Measurements from ENCODE around the gene FEZF2.

Gene FEZF2

GRCh38 chr3:62361824-62362223, 11.5 kb downstream of the FEZF2 start:
- Histone ChIP-seq H3K36me3 (ENCODE audit: insufficient read depth, low read length) (no peaks in the 10 kb centered on the region), H3K4me1 (ENCODE audit: insufficient read depth, low read length, severe bottlenecking) (no peaks in the 10 kb centered on the region), H3K9me2 (ENCODE audit: low read depth, low read length) (no peaks in the 10 kb centered on the region), H3K4me2 (ENCODE audit: low read length) (no peak overlapping the region), H3K4me3 (ENCODE audit: low read depth, low read length, poor library complexity, severe bottlenecking) (no peak overlapping the region), H3K27me3 (ENCODE audit: insufficient read depth, low read length) (no peaks in the 10 kb centered on the region), H3K9me3 (ENCODE audit: low read length) (no peaks in the 10 kb centered on the region), H3K27ac (ENCODE audit: low read depth, low read length, poor library complexity, severe bottlenecking) (no peak overlapping the region), H3K79me2 (ENCODE audit: insufficient read depth, low read length) (no peaks in the 10 kb centered on the region), H2AFZ (ENCODE audit: low read length) (no peak overlapping the region), H3F3A (ENCODE audit: insufficient read depth, low read length) (no peaks in the 10 kb centered on the region), H3K9ac (ENCODE audit: low read length) (no peak overlapping the region), H4K20me1 (ENCODE audit: insufficient read depth, low read length) (no peaks in the 10 kb centered on the region)
- TF ChIP-seq EZH2 (IDR thresholded peaks at IDR 0.05; ENCODE audit: borderline replicate concordance, low read length), result no peak
- TF ChIP-seq CTCF (IDR thresholded peaks at IDR 0.05; ENCODE audit: low read length), result no peak

- H4K20me1 ChIP-seq (ENCODE audit: insufficient read depth, low read length), result no peaks in the 10 kb centered on the region
- H2AFZ ChIP-seq (ENCODE audit: low read length), result no peak overlapping the region
- no peaks in the 10 kb centered on the region for H3K4me1 ChIP-seq (ENCODE audit: insufficient read depth, low read length, severe bottlenecking)
- H3K4me3 ChIP-seq (ENCODE audit: low read depth, low read length, poor library complexity, severe bottlenecking), result no peak overlapping the region
- no peak overlapping the region for H3K27ac ChIP-seq (ENCODE audit: low read depth, low read length, poor library complexity, severe bottlenecking)
- no peaks in the 10 kb centered on the region for H3F3A ChIP-seq (ENCODE audit: insufficient read depth, low read length)
- no peaks in the 10 kb centered on the region for H3K27me3 ChIP-seq (ENCODE audit: insufficient read depth, low read length)
- no peak overlapping the region for H3K9ac ChIP-seq (ENCODE audit: low read length)
- no peaks in the 10 kb centered on the region for H3K79me2 ChIP-seq (ENCODE audit: insufficient read depth, low read length)
- H3K9me3 ChIP-seq (ENCODE audit: low read length), result no peaks in the 10 kb centered on the region
- no peaks in the 10 kb centered on the region for H3K9me2 ChIP-seq (ENCODE audit: low read depth, low read length)
- H3K36me3 ChIP-seq (ENCODE audit: insufficient read depth, low read length), result no peaks in the 10 kb centered on the region
- no peak for TF ChIP-seq CTCF (IDR thresholded peaks at IDR 0.05; ENCODE audit: low read length)
- H3K4me2 ChIP-seq (ENCODE audit: low read length), result no peak overlapping the region
These were observed 12.1 kb downstream of the FEZF2 start for GRCh38 chr3:62361261-62361660.

GRCh38 chr3:62359531-62359930, 13.8 kb downstream of the FEZF2 start:
- Histone ChIP-seq H3K27me3 (ENCODE audit: insufficient read depth, low read length) (no peaks in the 10 kb centered on the region), H3K79me2 (ENCODE audit: insufficient read depth, low read length) (no peaks in the 10 kb centered on the region), H4K20me1 (ENCODE audit: insufficient read depth, low read length) (no peaks in the 10 kb centered on the region), H3K36me3 (ENCODE audit: insufficient read depth, low read length) (no peaks in the 10 kb centered on the region), H3K27ac (ENCODE audit: low read depth, low read length, poor library complexity, severe bottlenecking) (no peak overlapping the region), H3K9me2 (ENCODE audit: low read depth, low read length) (no peaks in the 10 kb centered on the region), H3K4me3 (ENCODE audit: low read depth, low read length, poor library complexity, severe bottlenecking) (no peak overlapping the region), H2AFZ (ENCODE audit: low read length) (no peak overlapping the region), H3K4me1 (ENCODE audit: insufficient read depth, low read length, severe bottlenecking) (no peaks in the 10 kb centered on the region), H3F3A (ENCODE audit: insufficient read depth, low read length) (no peaks in the 10 kb centered on the region), H3K9ac (ENCODE audit: low read length) (no peak overlapping the region), H3K9me3 (ENCODE audit: low read length) (no peaks in the 10 kb centered on the region), H3K4me2 (ENCODE audit: low read length) (no peak overlapping the region)
- TF ChIP-seq CTCF (IDR thresholded peaks at IDR 0.05; ENCODE audit: low read length) (no peak), EZH2 (IDR thresholded peaks at IDR 0.05; ENCODE audit: borderline replicate concordance, low read length) (no peak)

Data from OCI-LY1 (cell line).